ENCODE data around the gene PTPRM.

PTPRM gene

GRCh38 chr18:7601936-7602335 is 34.8 kb downstream of the PTPRM start:
- DNase-seq: no peak

GRCh38 chr18:7603259-7604000 is 36.3 kb downstream of the PTPRM start:
- no peak for DNase-seq

- DNase-seq: no peak
Observed at GRCh38 chr18:7604361-7604760, 37.2 kb downstream of the PTPRM start.

DNA sequence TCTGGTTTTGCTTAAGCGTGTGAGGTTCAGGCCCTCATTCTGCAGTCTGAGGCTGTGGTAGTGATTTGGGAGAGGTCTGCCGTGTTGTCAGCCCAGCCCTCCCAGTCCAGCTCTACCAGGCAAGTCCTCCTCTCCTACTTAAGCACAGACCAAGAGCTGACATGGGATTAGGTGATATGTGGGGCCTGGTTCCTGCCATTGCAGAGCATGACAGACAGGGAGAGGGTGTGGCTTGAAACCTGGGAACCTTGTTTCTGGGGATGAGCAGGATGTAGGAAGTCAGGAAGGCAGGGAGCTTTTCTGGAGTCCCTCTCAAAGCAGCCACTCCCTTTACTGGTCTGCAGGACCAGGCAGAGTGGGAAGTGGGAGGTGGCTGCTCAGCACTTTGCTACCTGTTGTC is 38.6 kb downstream of the PTPRM start:
- DNase-seq: no peak

DNA sequence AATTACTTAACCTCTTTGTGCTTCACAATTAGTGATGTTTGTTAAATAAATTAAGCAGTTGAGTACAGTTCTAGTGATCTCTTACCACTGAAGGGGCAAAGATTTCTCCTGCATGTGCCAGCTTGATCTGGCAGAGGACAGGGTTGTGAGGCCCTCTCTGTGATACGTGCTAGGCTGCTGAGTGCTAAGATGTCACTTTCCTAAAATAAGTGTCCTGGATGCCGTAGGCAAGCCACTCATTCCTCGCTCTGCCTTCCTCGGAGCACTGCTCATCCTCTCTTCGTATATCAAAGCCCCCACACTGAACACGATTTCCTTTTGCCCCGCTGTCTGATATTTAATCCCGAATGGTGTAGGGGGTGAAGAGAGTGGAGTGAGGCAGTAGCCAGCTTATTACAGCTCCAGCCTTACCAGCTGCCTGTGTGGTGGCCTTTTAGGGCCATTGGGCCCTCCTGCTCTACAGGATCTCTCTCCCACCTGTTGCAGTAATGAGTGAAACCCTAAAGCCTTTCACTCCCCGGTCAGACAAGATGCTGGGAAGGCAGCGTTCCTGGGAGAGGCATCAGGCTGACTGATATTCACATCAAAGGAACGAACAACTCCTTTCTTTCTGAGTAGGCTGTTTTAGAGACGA is 40.5 kb downstream of the PTPRM start:
- DNase-seq: no peak

GRCh38 chr18:7608174-7608550 is 41.0 kb downstream of the PTPRM start:
- DNase-seq: no peak

GRCh38 chr18:7608781-7609201 is 41.7 kb downstream of the PTPRM start:
- no peak for DNase-seq

DNA sequence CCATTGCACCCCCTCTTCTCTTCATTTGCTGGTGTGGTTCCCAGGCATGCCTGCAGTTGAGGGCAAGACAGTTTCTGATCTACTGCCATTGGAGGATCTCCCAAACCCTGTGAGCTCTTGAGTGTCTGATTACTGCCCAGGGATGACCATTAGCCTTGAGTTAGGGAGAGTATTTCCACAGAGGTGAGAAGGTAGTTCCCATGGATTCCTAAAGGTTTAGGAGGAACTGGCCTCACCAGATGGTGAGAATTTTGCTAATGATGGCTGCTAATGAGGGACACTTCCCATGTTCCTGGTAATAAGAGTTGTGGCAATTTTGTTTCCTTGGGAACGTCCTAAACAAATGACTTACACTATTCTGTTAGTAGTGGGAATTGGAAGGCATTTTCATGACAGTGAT is 42.5 kb downstream of the PTPRM start:
- no peak for DNase-seq

GRCh38 chr18:7614042-7614441 is 46.9 kb downstream of the PTPRM start:
- DNase-seq: no peak

- no peak for DNase-seq
Observed at GRCh38 chr18:7615840-7616239, 48.7 kb downstream of the PTPRM start.

GRCh38 chr18:7616661-7617060 is 49.5 kb downstream of the PTPRM start:
- DNase-seq: no peak

DNA sequence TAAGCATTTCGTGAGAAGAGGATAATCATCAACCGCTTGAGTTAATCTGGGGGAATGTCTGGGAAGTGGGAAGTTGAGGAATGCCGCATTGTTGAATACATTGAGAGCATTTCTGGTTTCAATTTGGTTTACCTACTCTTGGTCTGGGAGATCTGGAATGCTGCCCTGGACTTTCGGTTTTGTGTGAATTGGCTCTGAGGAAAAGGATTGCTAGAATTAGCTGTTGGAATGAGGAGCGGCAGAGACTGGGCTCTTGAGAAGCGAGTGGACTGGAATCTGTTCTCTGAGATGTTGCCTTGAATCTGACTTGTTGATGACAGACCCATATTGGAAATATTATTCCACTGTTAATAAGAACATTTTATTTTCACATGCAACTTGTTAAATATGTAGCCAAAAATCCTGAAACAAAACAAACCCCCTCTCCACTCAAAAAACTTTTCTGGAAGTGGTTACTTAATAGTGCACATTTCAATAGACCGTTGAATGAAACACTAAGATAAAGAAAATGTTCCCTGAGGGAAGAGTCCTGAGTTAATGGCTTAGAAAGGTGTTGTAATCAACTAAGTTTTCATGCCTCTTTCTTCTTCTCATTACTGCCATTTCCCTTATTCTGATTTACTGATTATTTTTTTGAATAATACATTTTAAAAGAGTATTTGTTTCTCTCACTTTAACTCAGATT is 50.8 kb downstream of the PTPRM start:
- DNase-seq: no peak

GRCh38 chr18:7618891-7619442 is 51.9 kb downstream of the PTPRM start:
- DNase-seq: no peak

DNA sequence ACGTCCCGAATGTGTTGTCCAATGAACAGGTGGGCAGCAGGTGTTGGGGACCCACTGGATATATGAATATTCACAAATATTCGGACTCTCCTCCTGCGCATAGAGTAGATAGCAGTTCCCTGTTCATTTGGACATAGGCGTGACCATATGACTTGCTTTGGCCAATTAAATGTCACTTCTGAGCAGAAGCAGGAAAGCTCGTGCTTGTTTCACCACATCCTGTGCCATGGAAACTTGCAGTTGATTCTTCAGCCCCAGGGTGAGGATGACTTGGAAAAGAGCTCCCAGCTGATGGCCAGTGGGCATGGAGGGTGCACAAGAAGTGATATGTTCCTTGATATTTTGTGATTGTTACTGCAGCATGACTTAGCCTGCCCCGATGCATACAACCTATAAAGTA is 52.6 kb downstream of the PTPRM start:
- DNase-seq: no peak

GRCh38 chr18:7622721-7623120 is 55.6 kb downstream of the PTPRM start:
- DNase-seq: no peak

GRCh38 chr18:7623681-7624080 is 56.6 kb downstream of the PTPRM start:
- no peak for DNase-seq

GRCh38 chr18:7624697-7625096 is 57.6 kb downstream of the PTPRM start:
- DNase-seq: no peak

- DNase-seq: no peak
Observed at GRCh38 chr18:7626175-7626921, 59.2 kb downstream of the PTPRM start.

- DNase-seq: peak; percentile 26
Observed at GRCh38 chr18:7626922-7627440, 59.9 kb downstream of the PTPRM start.

DNA sequence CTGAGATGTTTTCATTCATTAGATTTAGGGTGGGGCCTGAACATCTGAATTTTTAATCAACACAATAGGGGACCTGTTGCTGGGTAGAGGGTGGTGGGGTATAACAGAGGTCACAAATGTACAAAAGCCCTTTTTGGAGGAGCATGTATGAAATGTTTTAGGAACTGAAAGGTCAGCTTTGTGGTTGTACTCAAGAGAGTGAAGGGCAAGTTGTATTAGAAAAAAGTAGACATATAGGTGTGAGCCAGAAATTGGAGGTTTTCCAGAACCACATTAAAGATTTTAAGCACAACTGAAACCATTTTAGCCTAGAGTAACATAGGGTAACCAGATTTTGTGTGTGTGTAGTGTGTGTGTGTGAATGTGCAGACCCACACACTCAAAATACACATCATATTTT is 62.3 kb downstream of the PTPRM start:
- no peak for DNase-seq

DNA sequence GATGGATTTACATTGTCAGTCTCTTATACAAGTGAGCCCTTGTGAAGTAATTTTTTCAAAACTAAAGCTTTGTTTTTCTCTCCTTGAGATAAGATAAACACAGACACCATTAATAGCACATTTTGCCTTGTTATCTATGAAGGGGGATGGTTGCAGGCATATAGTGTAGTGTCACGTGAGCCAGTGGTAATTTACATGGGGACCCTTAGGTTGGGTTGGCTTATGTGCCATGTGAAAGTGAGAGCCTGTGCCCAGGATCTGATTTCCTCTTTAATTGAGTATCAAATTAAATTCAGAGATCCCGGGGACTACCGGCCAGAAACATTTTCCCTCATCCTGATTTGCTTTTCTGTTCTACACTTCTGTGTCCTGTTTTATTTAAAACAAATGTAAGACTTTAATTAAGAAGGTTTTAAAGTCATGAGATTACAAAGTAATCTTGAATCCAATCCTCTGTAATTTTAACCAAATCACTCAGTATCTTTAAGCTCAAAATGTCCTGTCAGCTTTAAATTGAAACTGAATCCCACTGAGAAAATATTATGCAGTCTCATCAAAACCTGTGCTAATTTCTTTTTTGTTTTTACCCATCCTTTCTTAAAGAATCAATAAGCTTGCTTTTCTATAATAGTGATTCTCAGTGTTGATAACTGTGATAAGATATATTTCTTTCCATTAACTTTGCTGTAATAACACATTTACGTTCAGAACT is 63.8 kb downstream of the PTPRM start:
- no peak for DNase-seq
